ENCODE results near the gene AIFM2.

AIFM2 gene

GRCh38 chr10:70147259-70147625 is 14.6 kb upstream of the AIFM2 start:
- peak overlapping the region; percentile 95 for H3K27ac ChIP-seq
- ChIA-PET CTCF (interaction anchor here (0.5 to 1.6 kb wide), 7 partner anchors 11 to 983 kb away, joined by 3 to 6 read pairs (median 4); partner anchors contain the start of gene SAR1A), POLR2A (ENCODE audit: low non-redundant PET) (no interaction called here)
- DNase-seq (ENCODE audit: low spot score), result no peak
- TF ChIP-seq, protein P1, sequence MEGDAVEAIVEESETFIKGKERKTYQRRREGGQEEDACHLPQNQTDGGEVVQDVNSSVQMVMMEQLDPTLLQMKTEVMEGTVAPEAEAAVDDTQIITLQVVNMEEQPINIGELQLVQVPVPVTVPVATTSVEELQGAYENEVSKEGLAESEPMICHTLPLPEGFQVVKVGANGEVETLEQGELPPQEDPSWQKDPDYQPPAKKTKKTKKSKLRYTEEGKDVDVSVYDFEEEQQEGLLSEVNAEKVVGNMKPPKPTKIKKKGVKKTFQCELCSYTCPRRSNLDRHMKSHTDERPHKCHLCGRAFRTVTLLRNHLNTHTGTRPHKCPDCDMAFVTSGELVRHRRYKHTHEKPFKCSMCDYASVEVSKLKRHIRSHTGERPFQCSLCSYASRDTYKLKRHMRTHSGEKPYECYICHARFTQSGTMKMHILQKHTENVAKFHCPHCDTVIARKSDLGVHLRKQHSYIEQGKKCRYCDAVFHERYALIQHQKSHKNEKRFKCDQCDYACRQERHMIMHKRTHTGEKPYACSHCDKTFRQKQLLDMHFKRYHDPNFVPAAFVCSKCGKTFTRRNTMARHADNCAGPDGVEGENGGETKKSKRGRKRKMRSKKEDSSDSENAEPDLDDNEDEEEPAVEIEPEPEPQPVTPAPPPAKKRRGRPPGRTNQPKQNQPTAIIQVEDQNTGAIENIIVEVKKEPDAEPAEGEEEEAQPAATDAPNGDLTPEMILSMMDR (conservative IDR thresholded peaks at IDR 0.05; ENCODE audit: low read depth), result no peak

DNA sequence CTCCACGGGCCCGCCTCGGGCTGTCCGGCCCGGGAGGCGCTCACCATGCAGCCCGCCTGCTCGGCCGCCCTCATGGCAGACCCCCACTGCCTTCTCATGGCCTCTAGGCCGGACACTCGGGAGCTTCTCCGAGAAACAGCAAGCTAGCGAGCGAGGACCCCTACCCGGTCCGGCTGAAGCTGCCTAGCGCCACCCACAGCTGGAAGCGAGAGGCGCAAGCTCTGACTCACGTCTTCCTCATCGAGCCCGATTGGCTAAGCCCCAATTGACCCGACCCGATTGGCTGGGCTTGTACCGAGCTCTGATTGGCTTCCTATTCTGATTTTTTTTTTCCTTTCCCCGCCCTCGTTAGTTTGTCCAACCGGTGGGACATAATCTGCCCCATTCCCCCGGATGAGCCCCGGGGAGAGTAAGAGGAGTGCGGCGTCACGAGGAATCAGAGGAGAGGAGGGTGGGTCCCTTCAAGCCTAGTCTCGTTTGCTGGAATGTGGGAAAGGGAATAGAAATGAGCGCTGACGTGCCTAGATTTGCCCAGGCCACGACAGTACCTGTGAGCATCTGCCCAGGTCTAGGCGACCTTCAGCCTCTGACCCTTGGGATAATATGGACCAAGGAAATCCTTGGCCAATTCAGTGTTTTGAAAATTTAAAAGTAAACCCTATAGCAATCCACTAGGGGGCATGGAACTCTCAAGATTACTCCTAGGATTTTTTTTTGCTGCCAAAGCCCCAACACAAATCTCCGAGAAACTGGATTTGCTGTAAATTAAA is 14.0 kb upstream of the AIFM2 start, which contains the start of gene TYSND1:
TYSND1 (minus strand) TSS at position 212 of the 770 bp plus-strand sequence; CDS start at position 98, 114 bp downstream.
- CTCF ChIA-PET, result interaction anchor here (0.5 to 2.9 kb wide), 20 partner anchors 11 to 1644 kb away, joined by 3 to 42 read pairs (median 4); partner anchors contain the start of genes MACROH2A2 and SAR1A
- TF ChIP-seq, protein P1 (conservative IDR thresholded peaks at IDR 0.05; ENCODE audit: low read depth), result peak; percentile 87
- POLR2A ChIA-PET (ENCODE audit: low non-redundant PET), result interaction anchor here (0.6 to 1.4 kb wide), 7 partner anchors 9 to 801 kb away, joined by 3 to 5 read pairs (median 3); partner anchors contain the start of genes EIF4EBP2 and SAR1A
- DNase-seq (ENCODE audit: low spot score), result peak; percentile 100
- peak within 1 kb of the TSS; percentile 95 for H3K27ac ChIP-seq

GRCh38 chr10:70145666-70146488 is 13.3 kb upstream of the AIFM2 start:
- POLR2A ChIA-PET (ENCODE audit: low non-redundant PET), result interaction anchor here (0.5 to 1.4 kb wide), 8 partner anchors 10 to 1794 kb away, joined by 3 to 5 read pairs (median 4); partner anchors contain the start of genes EIF4EBP2 and SAR1A
- TF ChIP-seq, protein P1 (conservative IDR thresholded peaks at IDR 0.05; ENCODE audit: low read depth), result peak; percentile 74
- peak overlapping the region; percentile 95 for H3K27ac ChIP-seq
- DNase-seq (ENCODE audit: low spot score), result peak; percentile 63
- CTCF ChIA-PET, result interaction anchor here (0.6 to 2.9 kb wide), 15 partner anchors 10 to 309 kb away, joined by 3 to 42 read pairs (median 3); partner anchors contain the start of gene SAR1A

- ChIA-PET POLR2A (ENCODE audit: low non-redundant PET) (no interaction called here), CTCF (interaction anchor here (0.5 to 2.9 kb wide), 5 partner anchors 9 to 682 kb away, joined by 3 to 42 read pairs (median 3); no protein-coding TSS in a partner anchor)
- peak overlapping the region; percentile 95 for H3K27ac ChIP-seq
- DNase-seq (ENCODE audit: low spot score), result peak; percentile 31
- TF ChIP-seq, protein P1 (conservative IDR thresholded peaks at IDR 0.05; ENCODE audit: low read depth), result no peak
These were observed 12.6 kb upstream of the AIFM2 start for GRCh38 chr10:70145166-70145665.

- peak overlapping the region; percentile 95 for H3K27ac ChIP-seq
- ChIA-PET CTCF (interaction anchor here (0.5 to 2.9 kb wide), 6 partner anchors 8 to 682 kb away, joined by 3 to 42 read pairs (median 3); no protein-coding TSS in a partner anchor), POLR2A (ENCODE audit: low non-redundant PET) (no interaction called here)
- no peak for DNase-seq (ENCODE audit: low spot score)
- TF ChIP-seq, protein P1 (conservative IDR thresholded peaks at IDR 0.05; ENCODE audit: low read depth), result no peak
These were observed 11.9 kb upstream of the AIFM2 start for GRCh38 chr10:70144372-70145110.
